Karpas-422 (cell line): ENCODE data around the gene SNX18. TPM values are rescaled to one million over a fixed set of nuclear protein-coding genes. Genes with fewer than 3 reads are reported as not detected.

ENCODE experiments used
- DNase-seq: peaks from one replicate; pipeline ENCODE4 v3.0.0-alpha.2; 2015
- H2AFZ ChIP-seq: fragments of 200-600 bp; sonication (generic); 2 replicates; pipeline ENCODE4 v1.6.1; 2014; ENCODE audit warnings: antibody characterized with exemption, low read length, mixed read lengths
- H3K27ac ChIP-seq: fragments of 200-600 bp; sonication (generic); 2 replicates; pipeline ENCODE4 v1.5.1; 2014; ENCODE audit warnings: mild to moderate bottlenecking, low read length, moderate library complexity
- H3K27me3 ChIP-seq: fragments of 200-600 bp; sonication (generic); 2 replicates; pipeline ENCODE4 v1.6.1; 2014; ENCODE audit warnings: low read length, mixed read lengths
- H3K36me3 ChIP-seq: fragments of 200-600 bp; sonication (generic); 2 replicates; pipeline ENCODE4 v1.6.1; 2014; ENCODE audit warnings: low read length, mixed read lengths; ENCODE audit not compliant: insufficient read depth
- H3K4me1 ChIP-seq: fragments of 200-600 bp; sonication (generic); 2 replicates; pipeline ENCODE4 v1.6.1; 2014; ENCODE audit warnings: mild to moderate bottlenecking, low read length, mixed read lengths
- H3K4me2 ChIP-seq: fragments of 200-600 bp; sonication (generic); 2 replicates; pipeline ENCODE4 v1.6.1; 2014; ENCODE audit warnings: low read length, low read depth, mild to moderate bottlenecking; ENCODE audit not compliant: poor library complexity, severe bottlenecking
- H3K4me3 ChIP-seq: fragments of 200-600 bp; sonication (generic); 2 replicates; pipeline ENCODE4 v1.5.1; 2014; ENCODE audit warnings: mild to moderate bottlenecking, antibody characterized with exemption, low read length, mixed read lengths
- H3K79me2 ChIP-seq: fragments of 200-600 bp; sonication (generic); 2 replicates; pipeline ENCODE4 v1.6.1; 2014; ENCODE audit warnings: mild to moderate bottlenecking, low read length, mixed read lengths
- H3K9ac ChIP-seq: fragments of 200-600 bp; sonication (generic); 2 replicates; pipeline ENCODE4 v1.6.0; 2014; ENCODE audit warnings: low read length
- H3K9me2 ChIP-seq: fragments of 200-600 bp; sonication (generic), shearing (Covaris generic); replicated peaks from 2 replicates; pipeline ENCODE4 v1.6.0; 2014; ENCODE audit warnings: mild to moderate bottlenecking, low read length, moderate library complexity; ENCODE audit not compliant: insufficient read depth
- H3K9me3 ChIP-seq: fragments of 300-700, 200-600 bp; sonication (generic); 2 replicates; pipeline ENCODE4 v1.6.1; 2014; ENCODE audit warnings: low read length, mixed read lengths
- H4K20me1 ChIP-seq: fragments of 200-600 bp; sonication (generic); 2 replicates; pipeline ENCODE4 v1.6.1; 2014; ENCODE audit warnings: mild to moderate bottlenecking, antibody characterized with exemption, low read length, low read depth; ENCODE audit not compliant: insufficient read depth
- total RNA-seq: library from RNA; depleted of rRNA; stranded (reverse); fragments of >200 nt; shearing (Covaris generic); gene quantifications from 2 replicates; pipeline ENCODE4 v1.2.3, GENCODE V29; 2014; ENCODE audit warnings: low replicate concordance

SNX18 gene
- total RNA-seq, 1 experiment from 2014 or later: 2.9 TPM

- Histone ChIP-seq H3K9ac (no peak overlapping the region), H2AFZ (no peak overlapping the region), H4K20me1 (no peaks in the 10 kb centered on the region), H3K36me3 (no peaks in the 10 kb centered on the region), H3K4me3 (no peak overlapping the region), H3K4me1 (peaks cover 6% of the 10 kb centered on the region), H3K79me2 (no peaks in the 10 kb centered on the region), H3K9me3 (no peaks in the 10 kb centered on the region), H3K27ac (no peak overlapping the region), H3K4me2 (no peak overlapping the region), H3K27me3 (no peaks in the 10 kb centered on the region), H3K9me2 (no peaks in the 10 kb centered on the region)
- DNase-seq: no peak
Measured at GRCh38 chr5:54515634-54516033, 1.9 kb upstream of the SNX18 start.

GRCh38 chr5:54516051-54516655 lies 1.4 kb upstream of the SNX18 start:
- Histone ChIP-seq H3K4me2 (no peak overlapping the region), H3K27me3 (no peaks in the 10 kb centered on the region), H3K36me3 (no peaks in the 10 kb centered on the region), H3K9me2 (no peaks in the 10 kb centered on the region), H4K20me1 (no peaks in the 10 kb centered on the region), H3K4me3 (no peak overlapping the region), H2AFZ (no peak overlapping the region), H3K9me3 (no peaks in the 10 kb centered on the region), H3K27ac (no peak overlapping the region), H3K79me2 (no peaks in the 10 kb centered on the region), H3K9ac (no peak overlapping the region), H3K4me1 (peaks cover 6% of the 10 kb centered on the region)
- no peak for DNase-seq

- H2AFZ ChIP-seq: 0 out of 2 replicates have a peak overlapping the region, but pooled peaks have one; percentile 36
Measured at GRCh38 chr5:54517174-54517511, 416 bp upstream of the SNX18 start.

GRCh38 chr5:54518146-54518817 lies 723 bp downstream of the SNX18 start:
- Histone ChIP-seq H3K9me3 (no peaks in the 10 kb centered on the region), H2AFZ (peak overlapping the region; percentile 98), H3K36me3 (no peaks in the 10 kb centered on the region), H3K4me3 (peak overlapping the region; percentile 74), H3K4me1 (peaks cover 6% of the 10 kb centered on the region), H3K27ac (no peak overlapping the region), H3K27me3 (no peaks in the 10 kb centered on the region), H3K9me2 (no peaks in the 10 kb centered on the region), H3K9ac (peak overlapping the region; percentile 71), H3K79me2 (no peaks in the 10 kb centered on the region), H3K4me2 (peak overlapping the region; percentile 79), H4K20me1 (no peaks in the 10 kb centered on the region)
- DNase-seq: no peak

More at GRCh38 chr5:54517174-54517511, 416 bp upstream of the SNX18 start:
- Histone ChIP-seq H3K9ac (0 out of 2 replicates have a peak overlapping the region, but pooled peaks have one; percentile 24), H3K9me3 (no peaks in the 10 kb centered on the region), H3K27ac (no peak overlapping the region), H3K79me2 (no peaks in the 10 kb centered on the region), H3K9me2 (no peaks in the 10 kb centered on the region), H3K4me2 (peak overlapping the region; percentile 29), H3K4me1 (peaks cover 6% of the 10 kb centered on the region), H3K4me3 (peak overlapping the region; percentile 36; the same call in 1 of the 2 replicates), H3K27me3 (no peaks in the 10 kb centered on the region), H3K36me3 (no peaks in the 10 kb centered on the region), H4K20me1 (no peaks in the 10 kb centered on the region)
- DNase-seq: no peak

- DNase-seq: no peak
- no peaks in the 10 kb centered on the region for H4K20me1 ChIP-seq
- H3K9me2 ChIP-seq: no peaks in the 10 kb centered on the region
- no peak overlapping the region for H2AFZ ChIP-seq
- no peak overlapping the region for H3K4me3 ChIP-seq
- H3K27me3 ChIP-seq: no peaks in the 10 kb centered on the region
- no peaks in the 10 kb centered on the region for H3K36me3 ChIP-seq
- no peak overlapping the region for H3K9ac ChIP-seq
- H3K9me3 ChIP-seq: no peaks in the 10 kb centered on the region
- peaks cover 6% of the 10 kb centered on the region for H3K4me1 ChIP-seq
- H3K27ac ChIP-seq: no peak overlapping the region
- no peaks in the 10 kb centered on the region for H3K79me2 ChIP-seq
- no peak overlapping the region for H3K4me2 ChIP-seq
Measured at GRCh38 chr5:54518818-54519508, 1.4 kb downstream of the SNX18 start.

GRCh38 chr5:54519509-54519876 lies 1.9 kb downstream of the SNX18 start:
- Histone ChIP-seq H4K20me1 (no peaks in the 10 kb centered on the region), H3K9ac (no peak overlapping the region), H3K4me1 (peaks cover 6% of the 10 kb centered on the region)

GRCh38 chr5:54520438-54520846 lies 2.9 kb downstream of the SNX18 start:
- no peaks in the 10 kb centered on the region for H3K9me3 ChIP-seq
- no peak for DNase-seq
- no peaks in the 10 kb centered on the region for H4K20me1 ChIP-seq
- no peak overlapping the region for H2AFZ ChIP-seq
- no peaks in the 10 kb centered on the region for H3K27me3 ChIP-seq
- no peak overlapping the region for H3K27ac ChIP-seq
- H3K36me3 ChIP-seq: no peaks in the 10 kb centered on the region
- peaks cover 6% of the 10 kb centered on the region for H3K4me1 ChIP-seq
- H3K9ac ChIP-seq: no peak overlapping the region
- no peak overlapping the region for H3K4me2 ChIP-seq
- no peaks in the 10 kb centered on the region for H3K9me2 ChIP-seq
- no peak overlapping the region for H3K4me3 ChIP-seq
- no peaks in the 10 kb centered on the region for H3K79me2 ChIP-seq

More at GRCh38 chr5:54519509-54519876, 1.9 kb downstream of the SNX18 start:
- Histone ChIP-seq H3K79me2 (no peaks in the 10 kb centered on the region), H2AFZ (no peak overlapping the region), H3K4me2 (no peak overlapping the region), H3K36me3 (no peaks in the 10 kb centered on the region), H3K4me3 (no peak overlapping the region), H3K9me3 (no peaks in the 10 kb centered on the region), H3K27ac (no peak overlapping the region), H3K9me2 (no peaks in the 10 kb centered on the region), H3K27me3 (no peaks in the 10 kb centered on the region)
- no peak for DNase-seq

- H4K20me1 ChIP-seq: no peaks in the 10 kb centered on the region
- no peaks in the 10 kb centered on the region for H3K36me3 ChIP-seq
- no peak overlapping the region for H2AFZ ChIP-seq
- DNase-seq: no peak
- H3K27me3 ChIP-seq: no peaks in the 10 kb centered on the region
- H3K9me2 ChIP-seq: no peaks in the 10 kb centered on the region
- peaks cover 6% of the 10 kb centered on the region for H3K4me1 ChIP-seq
- H3K9ac ChIP-seq: no peak overlapping the region
- H3K4me3 ChIP-seq: no peak overlapping the region
- no peak overlapping the region for H3K27ac ChIP-seq
- no peak overlapping the region for H3K4me2 ChIP-seq
- H3K9me3 ChIP-seq: no peaks in the 10 kb centered on the region
- no peaks in the 10 kb centered on the region for H3K79me2 ChIP-seq
Measured at GRCh38 chr5:54520940-54521339, 3.4 kb downstream of the SNX18 start.
